GM21717 (cell line): Measurements from ENCODE around the gene ARF1.
A peak's percentile ranks its signal among the peaks of the same experiment; 100 is the strongest.

Source experiments
- ATAC-seq: cut with Tn5 transposase; IDR thresholded peaks from one replicate; pipeline ENCODE4 v1.9.1; 2021; ENCODE audit warnings: mild to moderate bottlenecking, moderate library complexity; ENCODE audit not compliant: unreplicated experiment

The ARF1 gene

GRCh38 chr1:228082214-228082917 is at the start of gene ARF1:
TSS of gene ARF1 (plus strand) at chr1:228082708. CDS start at chr1:228097115, 14,407 bp downstream.
- ATAC-seq, result peak; percentile 72

GRCh38 chr1:228033376-228033775 is 49.1 kb upstream of the ARF1 start:
- no peak for ATAC-seq

GRCh38 chr1:228034954-228035837 is 47.3 kb upstream of the ARF1 start:
- ATAC-seq, result no peak

GRCh38 chr1:228035844-228036243 is 46.7 kb upstream of the ARF1 start:
- ATAC-seq, result no peak

- ATAC-seq, result no peak
Observed at GRCh38 chr1:228036701-228037231, 45.7 kb upstream of the ARF1 start.

GRCh38 chr1:228037401-228038386 is 44.8 kb upstream of the ARF1 start:
- ATAC-seq, result peak; percentile 88

GRCh38 chr1:228038387-228039005 is 44.0 kb upstream of the ARF1 start:
- no peak for ATAC-seq

DNA sequence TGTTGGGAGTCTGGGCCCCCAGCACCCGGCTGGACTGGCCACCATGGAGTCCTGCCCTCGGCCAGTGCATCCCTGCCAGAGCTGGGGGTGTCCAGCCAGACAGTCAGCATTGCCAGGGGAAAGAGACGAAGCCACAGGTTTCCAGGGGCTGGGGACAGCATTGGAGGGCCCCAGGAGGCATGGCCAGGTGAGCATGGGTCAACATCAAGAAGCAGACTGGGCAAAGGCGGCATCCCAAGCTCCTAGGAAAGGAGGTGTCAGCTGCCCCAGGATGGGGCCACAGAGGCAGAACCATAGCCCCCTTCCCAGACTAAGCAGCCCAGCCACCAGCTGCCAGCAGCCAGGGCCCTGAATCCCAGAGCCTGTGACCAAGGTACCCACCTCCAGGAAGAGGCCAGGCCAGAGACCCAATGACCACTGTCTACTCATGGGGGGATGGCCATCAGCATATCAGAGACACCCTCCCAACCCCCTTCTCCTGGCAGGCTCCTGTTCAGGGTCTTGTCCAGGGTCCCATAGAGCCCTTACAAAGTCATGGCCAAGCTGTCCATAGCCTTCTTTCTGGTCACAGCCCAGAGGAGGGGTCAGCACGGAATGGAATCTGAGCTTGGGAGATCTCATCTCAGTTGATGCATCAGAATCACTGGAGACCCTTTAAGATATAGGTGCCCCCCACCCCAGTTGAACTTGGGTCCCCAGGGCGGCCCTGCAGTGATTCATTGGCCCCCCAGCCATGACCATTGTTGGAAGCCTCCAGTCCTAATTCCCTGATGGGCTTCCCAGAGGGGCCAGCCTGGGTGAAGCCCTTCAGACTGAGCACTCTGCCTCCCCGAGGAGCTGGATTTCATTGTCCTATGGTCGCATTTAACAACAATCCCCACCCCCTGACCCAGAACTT is 43.3 kb upstream of the ARF1 start:
- ATAC-seq, result no peak

GRCh38 chr1:228039986-228040385 is 42.5 kb upstream of the ARF1 start:
- ATAC-seq, result no peak

- no peak for ATAC-seq
Observed at GRCh38 chr1:228041316-228041715, 41.2 kb upstream of the ARF1 start.

DNA sequence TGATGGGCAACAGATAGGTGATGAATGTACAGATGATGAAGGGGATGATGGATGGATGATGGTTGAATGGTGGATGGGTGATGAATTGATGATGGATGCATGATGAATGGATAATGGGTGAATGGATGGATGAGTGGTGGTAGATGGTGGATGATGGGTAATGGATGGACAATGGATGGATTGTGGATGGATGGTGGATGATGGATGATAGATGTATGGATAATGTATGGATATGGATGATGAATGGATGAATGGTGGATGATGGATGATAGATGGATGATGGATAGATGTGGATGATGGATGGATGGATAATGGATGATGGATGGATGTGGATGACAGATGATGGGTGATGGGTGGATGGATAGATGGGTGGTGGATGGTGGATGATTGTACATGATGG is 40.0 kb upstream of the ARF1 start:
- no peak for ATAC-seq

GRCh38 chr1:228043281-228043848 is 39.1 kb upstream of the ARF1 start:
- no peak for ATAC-seq

DNA sequence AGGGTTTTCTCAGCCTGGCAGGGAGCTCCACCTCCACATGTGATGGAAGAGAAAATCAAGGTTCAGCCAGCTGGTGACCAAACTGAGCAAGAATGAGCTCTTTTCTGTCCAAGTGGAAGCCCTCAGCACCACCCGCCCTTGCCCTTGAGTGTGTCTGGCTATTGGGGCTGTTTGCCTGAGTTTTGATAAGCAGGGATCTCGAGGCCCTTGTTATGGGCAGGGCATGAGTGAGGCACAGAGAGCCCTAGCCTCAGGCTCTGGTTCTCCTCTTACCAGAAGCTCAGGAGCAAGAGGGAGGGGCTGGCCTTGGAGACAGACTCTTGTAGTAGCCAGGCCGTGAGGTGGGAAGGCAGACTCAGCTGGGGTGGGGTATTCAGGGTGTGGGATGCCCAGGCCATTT is 37.5 kb upstream of the ARF1 start:
- no peak for ATAC-seq

DNA sequence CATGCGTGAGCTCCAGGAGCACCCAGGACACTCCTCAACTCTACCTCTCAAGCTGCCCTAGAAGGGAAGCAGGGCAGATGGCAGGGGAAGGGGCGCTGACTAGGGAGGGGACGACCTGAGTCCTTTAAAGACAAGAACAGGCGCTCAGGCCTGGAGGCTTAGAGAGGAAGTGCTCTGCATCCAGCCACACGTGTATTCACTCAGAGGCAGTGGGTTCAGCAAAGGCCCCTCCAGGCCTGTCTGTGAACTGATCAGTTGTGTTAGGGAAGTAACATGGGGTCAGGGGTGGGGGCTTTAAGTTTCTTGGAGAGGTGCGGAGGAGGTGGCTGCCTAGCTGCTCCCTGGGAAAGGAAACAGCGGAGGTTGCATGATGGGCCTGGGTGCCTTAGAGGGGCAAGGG is 37.1 kb upstream of the ARF1 start:
- no peak for ATAC-seq

DNA sequence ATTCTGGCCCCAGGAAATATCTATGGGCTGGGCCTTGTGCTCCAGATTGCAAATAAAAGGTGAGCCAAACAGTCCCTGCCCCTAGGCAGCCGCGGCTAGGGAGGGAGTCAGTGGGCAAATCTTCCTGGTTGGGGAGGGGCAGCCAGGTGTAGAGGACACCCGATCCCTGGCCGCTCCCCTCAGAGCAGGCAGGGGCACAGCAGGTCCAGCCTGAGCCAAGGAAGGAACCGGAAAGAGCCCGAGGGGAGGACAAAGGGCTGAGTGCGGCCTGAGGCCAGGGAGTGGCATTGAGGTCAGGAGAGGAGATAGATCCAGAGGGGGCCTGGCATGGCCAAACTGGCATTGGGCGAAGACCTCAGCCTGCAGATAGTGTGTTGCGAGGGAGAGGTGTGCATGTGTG is 36.6 kb upstream of the ARF1 start:
- ATAC-seq, result no peak

GRCh38 chr1:228046421-228047182 is 35.9 kb upstream of the ARF1 start:
- no peak for ATAC-seq

DNA sequence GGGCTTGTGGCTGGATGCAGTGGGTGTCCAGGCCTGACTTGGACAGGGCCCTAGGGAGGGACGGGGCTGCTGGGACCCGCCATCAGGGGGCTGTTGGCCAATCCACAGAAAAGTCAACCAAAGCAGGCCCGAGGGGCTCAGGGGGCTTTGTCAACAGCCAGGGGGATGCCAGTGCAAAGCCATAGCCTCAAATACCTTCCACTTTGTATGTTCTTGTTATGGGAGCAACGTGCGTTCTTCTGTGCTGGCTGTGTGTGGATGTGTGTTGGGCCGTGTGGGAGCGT is 35.4 kb upstream of the ARF1 start:
- no peak for ATAC-seq

- no peak for ATAC-seq
Observed at GRCh38 chr1:228048120-228048519, 34.4 kb upstream of the ARF1 start.
